ENCODE results near the gene CBFB.

GRCh38 chr16:67104061-67104460, 75.1 kb downstream of the CBFB start:
- TF ChIP-seq SUZ12 (IDR thresholded peaks at IDR 0.05; ENCODE audit: extremely low read depth, insufficient read depth, insufficient read length) = no peak
- TF ChIP-seq ZNF274 (IDR thresholded peaks at IDR 0.05; ENCODE audit: low read depth, low read length) = no peak
- no peak for TF ChIP-seq YY1 (IDR thresholded peaks at IDR 0.05; ENCODE audit: insufficient read depth, insufficient read length)

All from NT2/D1 (cell line).